ENCODE results near the gene MYBBP1A.

DNA sequence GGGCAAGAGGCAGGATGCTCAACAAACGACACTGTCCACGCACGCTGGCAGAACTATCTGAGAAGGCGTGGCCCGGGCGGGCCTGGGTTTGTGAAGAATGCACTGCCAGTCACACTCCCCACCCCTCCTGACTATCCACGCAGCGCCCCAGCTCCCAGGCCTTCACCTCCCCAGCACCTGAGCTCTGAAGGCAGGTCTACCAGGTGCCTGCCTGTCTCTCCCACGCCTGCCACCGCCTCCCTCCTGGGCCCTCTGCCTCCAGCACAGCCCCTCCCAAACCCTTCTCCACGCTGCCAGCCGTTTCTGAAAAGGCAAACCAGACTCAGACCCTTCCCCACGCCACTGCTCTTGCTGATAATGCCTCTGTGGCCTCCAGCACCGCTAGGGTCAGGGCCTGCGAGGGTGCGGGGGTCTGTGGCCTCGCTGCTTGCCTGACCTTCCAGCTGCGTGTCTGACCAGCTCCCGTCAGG lies 11.6 kb downstream of the MYBBP1A start:
- no peak for TF ChIP-seq POLR2A (IDR thresholded peaks at IDR 0.05; ENCODE audit: low read depth, low read length)
- no peak for TF ChIP-seq POLR2AphosphoS5 (IDR thresholded peaks at IDR 0.05; ENCODE audit: low read depth, low read length)
- TF ChIP-seq SPI1 (IDR thresholded peaks at IDR 0.05; ENCODE audit: low read depth, low read length): no peak
- no peak for TF ChIP-seq TAF1 (IDR thresholded peaks at IDR 0.05; ENCODE audit: low read depth, low read length)
